Gastrocnemius medialis (tissue), 4 donors: ENCODE results near the gene LAMC3. TPM values are rescaled to one million over a fixed set of nuclear protein-coding genes. Genes with fewer than 3 reads are reported as not detected.

ENCODE experiments used
- ATAC-seq, 2 donors: fragments of 150-250 bp; one replicate each; pipeline ENCODE4 v1.9.1; 2016
- DNase-seq, 2 donors: peaks; one replicate each; pipeline ENCODE4 v3.0.0-alpha.2; 2019
- H3K27ac ChIP-seq, 4 donors: fragments of 200-600 bp; sonication (generic); 1 replicate in 1 of 4; 2 replicates in 3 of 4; pipeline ENCODE4 v1.5.1; 2016 to 2018; ENCODE audit warnings: mild to moderate bottlenecking in 2 of 4, moderate library complexity in 1 of 4
- H3K27me3 ChIP-seq, 3 donors: fragments of 200-600 bp; sonication (generic) in 2 of 3; 1 replicate in 1 of 3; 2 replicates in 2 of 3; pipeline versions ENCODE4 v1.5.1 to v1.6.0; 2016 to 2019; ENCODE audit warnings: mild to moderate bottlenecking in 1 of 3, moderate library complexity in 1 of 3
- H3K36me3 ChIP-seq, 2 donors: fragments of 200-600 bp; sonication (generic) in 1 of 2; one replicate each; pipeline ENCODE4 v1.5.1; 2017 to 2018
- H3K4me1 ChIP-seq, 2 donors: fragments of 200-600 bp; sonication (generic) in 1 of 2; one replicate each; pipeline ENCODE4 v1.5.1; 2016 to 2017; ENCODE audit warnings: mild to moderate bottlenecking in 2 of 2
- H3K4me3 ChIP-seq, 4 donors: fragments of 200-600 bp; sonication (generic) in 3 of 4; 1 replicate in 1 of 4; 2 replicates in 3 of 4; pipeline ENCODE4 v1.5.1; 2016 to 2019; ENCODE audit warnings: mild to moderate bottlenecking in 2 of 4
- H3K9me3 ChIP-seq, 3 donors: fragments of 200-600 bp; sonication (generic) in 2 of 3; 1 replicate in 1 of 3; 2 replicates in 2 of 3; pipeline ENCODE4 v1.5.1; 2016 to 2019
- POLR2A ChIP-seq, 2 donors: fragments of 450-650 bp; IDR thresholded peaks; one replicate each; pipeline ENCODE4 v1.6.1; 2017; ENCODE audit warnings: antibody characterized with exemption in 2 of 2, mild to moderate bottlenecking in 2 of 2, moderate library complexity in 2 of 2
- in situ Hi-C, 4 donors: fragments of 200-750 bp; cut with MboI; loops; one replicate each; pipeline versions ENCODE4 v1.15.0 to v1.8.0; 2017; ENCODE audit warnings: low sequenced_read_pairs in 4 of 4
- intact Hi-C: fragments of 100-400 bp; cut with DNase I; formaldehyde crosslinking; loops from one replicate; pipeline ENCODE4 v1.15.1; 2023; ENCODE audit warnings: low total_unique reads
- total RNA-seq, 4 donors: library from RNA; depleted of rRNA; stranded (reverse); fragments of >200 nt; gene quantifications; one replicate each; pipeline versions ENCODE4 v1.1.0 to v1.2.3, GENCODE V29; 2016
- TF ChIP-seq, protein P1 (sequence below), 5 experiments: fragments of 450-650 bp in 3 of 5; fragments of 200-600 bp in 2 of 5; sonication (generic) in 2 of 5; IDR thresholded peaks in 4 of 5; conservative IDR thresholded peaks in 1 of 5; 1 replicate in 4 of 5; 2 replicates in 1 of 5; pipeline ENCODE4 v1.5.1; 2016 to 2019; ENCODE audit warnings: antibody characterized with exemption in 5 of 5, mild to moderate bottlenecking in 3 of 5, moderate library complexity in 3 of 5

The LAMC3 gene
- 1 to 10 TPM in 2 of 4 donors, under 1 TPM in 2; 0.07 to 1.5 (median 0.72) TPM for total RNA-seq

DNA sequence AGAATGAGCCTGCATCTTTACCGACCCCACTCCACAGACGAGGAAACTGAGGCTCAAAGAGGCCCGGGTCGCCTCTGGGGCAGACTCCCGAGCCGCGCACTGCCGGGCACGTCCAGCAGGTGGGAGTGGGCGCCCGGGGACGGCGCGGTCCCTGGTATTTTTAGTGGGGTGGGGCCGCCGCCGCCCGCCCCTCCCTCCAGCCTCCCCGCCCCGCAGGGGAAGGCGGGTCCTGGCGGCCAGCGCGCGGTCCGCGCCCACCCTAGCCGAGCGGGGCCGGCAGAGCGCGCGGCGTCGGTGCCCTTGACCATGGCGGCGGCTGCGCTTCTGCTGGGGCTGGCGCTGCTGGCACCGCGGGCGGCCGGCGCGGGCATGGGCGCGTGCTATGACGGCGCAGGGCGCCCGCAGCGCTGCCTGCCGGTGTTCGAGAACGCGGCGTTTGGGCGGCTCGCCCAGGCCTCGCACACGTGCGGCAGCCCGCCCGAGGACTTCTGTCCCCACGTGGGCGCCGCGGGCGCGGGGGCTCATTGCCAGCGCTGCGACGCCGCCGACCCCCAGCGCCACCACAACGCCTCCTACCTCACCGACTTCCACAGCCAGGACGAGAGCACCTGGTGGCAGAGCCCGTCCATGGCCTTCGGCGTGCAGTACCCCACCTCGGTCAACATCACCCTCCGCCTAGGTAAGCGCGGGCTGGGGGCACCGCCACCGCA lies at the start of gene LAMC3:
TSS of gene LAMC3 (plus strand) at position 266 of the 710 bp plus-strand sequence. CDS start at position 307, 41 bp downstream.
- in situ Hi-C loops, result no loop called here
- no peaks in the 10 kb centered on the region for H3K4me1 ChIP-seq
- intact Hi-C loops, result no loop called here
- H3K27ac ChIP-seq, result no peak within 1 kb of the TSS
- TF ChIP-seq, protein P1, sequence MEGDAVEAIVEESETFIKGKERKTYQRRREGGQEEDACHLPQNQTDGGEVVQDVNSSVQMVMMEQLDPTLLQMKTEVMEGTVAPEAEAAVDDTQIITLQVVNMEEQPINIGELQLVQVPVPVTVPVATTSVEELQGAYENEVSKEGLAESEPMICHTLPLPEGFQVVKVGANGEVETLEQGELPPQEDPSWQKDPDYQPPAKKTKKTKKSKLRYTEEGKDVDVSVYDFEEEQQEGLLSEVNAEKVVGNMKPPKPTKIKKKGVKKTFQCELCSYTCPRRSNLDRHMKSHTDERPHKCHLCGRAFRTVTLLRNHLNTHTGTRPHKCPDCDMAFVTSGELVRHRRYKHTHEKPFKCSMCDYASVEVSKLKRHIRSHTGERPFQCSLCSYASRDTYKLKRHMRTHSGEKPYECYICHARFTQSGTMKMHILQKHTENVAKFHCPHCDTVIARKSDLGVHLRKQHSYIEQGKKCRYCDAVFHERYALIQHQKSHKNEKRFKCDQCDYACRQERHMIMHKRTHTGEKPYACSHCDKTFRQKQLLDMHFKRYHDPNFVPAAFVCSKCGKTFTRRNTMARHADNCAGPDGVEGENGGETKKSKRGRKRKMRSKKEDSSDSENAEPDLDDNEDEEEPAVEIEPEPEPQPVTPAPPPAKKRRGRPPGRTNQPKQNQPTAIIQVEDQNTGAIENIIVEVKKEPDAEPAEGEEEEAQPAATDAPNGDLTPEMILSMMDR (IDR thresholded peaks at IDR 0.05 in 4 of 5, conservative IDR thresholded peaks at IDR 0.05 in 1 of 5), result peak in 3 of 5 experiments; percentile 17 to 36 (median 25)
- TF ChIP-seq POLR2A (IDR thresholded peaks at IDR 0.05), result no peak
- H3K36me3 ChIP-seq, result no peaks in the 10 kb centered on the region
- H3K9me3 ChIP-seq, result no peaks in the 10 kb centered on the region
- DNase-seq, result no peak
- H3K27me3 ChIP-seq, result peaks cover 31 to 42% (median 35%) of the 10 kb centered on the region in 3 donors
- peak within 1 kb of the TSS in 1 of 4 donors; percentile 29 for H3K4me3 ChIP-seq
- ATAC-seq, result no peak

DNA sequence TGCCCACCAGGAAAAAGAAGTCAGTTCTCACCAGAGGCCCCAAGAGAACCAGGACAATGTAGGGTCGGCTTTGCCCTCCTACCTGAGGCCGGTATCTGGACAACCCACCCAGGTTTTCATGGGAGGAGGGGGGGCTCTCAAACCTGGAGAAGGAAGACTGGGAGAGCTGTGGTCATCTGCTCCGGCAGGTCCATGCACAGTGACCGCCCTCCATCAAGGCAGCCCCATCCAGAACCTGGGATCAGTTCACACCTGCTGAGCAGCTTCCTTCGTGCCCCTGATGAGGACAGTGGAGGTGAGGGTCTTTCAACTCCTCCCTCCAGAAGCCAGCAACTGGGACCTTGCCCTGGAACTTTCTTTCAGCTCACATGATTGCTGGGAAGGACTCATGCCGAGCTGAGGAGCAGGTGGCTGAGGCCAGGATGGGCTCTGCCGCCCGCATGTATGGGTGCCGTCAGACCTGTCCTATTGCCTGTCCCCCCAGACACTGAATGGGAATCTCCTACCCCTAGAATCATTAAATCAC lies 49.1 kb upstream of the LAMC3 start:
- H3K27me3 ChIP-seq, result peaks cover 8 to 14% (median 11%) of the 10 kb centered on the region in 3 donors
- H3K36me3 ChIP-seq, result no peaks in the 10 kb centered on the region
- no peak overlapping the region for H3K27ac ChIP-seq
- ATAC-seq (no peak), DNase-seq (no peak)
- intact Hi-C loops (no loop called here), in situ Hi-C loops (no loop called here)
- no peaks in the 10 kb centered on the region for H3K9me3 ChIP-seq
- TF ChIP-seq POLR2A (IDR thresholded peaks at IDR 0.05), result no peak
- TF ChIP-seq, protein P1 (IDR thresholded peaks at IDR 0.05 in 4 of 5, conservative IDR thresholded peaks at IDR 0.05 in 1 of 5), result no peak
- no peaks in the 10 kb centered on the region for H3K4me1 ChIP-seq
- no peak overlapping the region for H3K4me3 ChIP-seq

DNA sequence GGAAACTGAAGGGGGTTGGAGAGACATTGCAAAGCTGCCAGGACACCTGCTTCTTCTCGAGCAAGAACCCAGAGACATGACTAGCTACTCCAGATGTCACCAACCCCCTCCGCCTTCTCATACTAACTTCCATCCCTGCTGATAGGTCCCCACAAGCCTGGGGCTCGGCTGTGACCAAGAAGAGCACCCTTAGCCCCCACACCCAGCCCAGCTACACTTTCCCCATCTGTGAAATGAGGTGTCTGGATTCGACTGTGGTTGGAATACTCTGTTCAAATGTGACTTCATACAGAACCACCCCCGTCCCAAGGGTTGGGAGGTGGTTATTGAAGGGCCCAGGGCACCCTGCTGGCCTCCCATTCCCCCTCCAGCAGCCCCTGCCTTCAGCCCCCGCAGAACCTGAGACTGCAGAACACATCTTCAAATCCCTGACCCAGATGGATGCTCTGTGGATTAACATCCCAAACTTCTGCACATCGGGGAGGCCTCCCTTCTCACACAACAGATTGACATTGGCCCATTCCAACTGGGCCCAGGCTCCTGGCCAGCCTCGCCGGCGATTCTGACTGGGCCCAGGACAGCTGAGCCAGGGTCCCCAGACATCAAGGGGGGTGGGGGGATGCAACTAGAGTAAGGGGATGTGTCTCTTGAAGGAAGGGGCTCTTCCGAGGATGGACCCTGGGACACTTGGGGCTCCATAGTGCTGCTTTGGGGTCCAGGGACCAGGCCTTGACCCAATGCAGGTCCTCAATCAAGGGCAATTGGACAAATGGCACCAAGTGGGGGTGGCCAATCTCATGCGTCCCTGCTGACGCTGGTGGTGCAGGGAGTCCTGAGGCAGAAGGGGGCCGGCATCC lies 48.2 kb upstream of the LAMC3 start:
- H3K27ac ChIP-seq, result no peak overlapping the region
- in situ Hi-C loops, result no loop called here
- ATAC-seq (no peak), DNase-seq (no peak)
- no peaks in the 10 kb centered on the region for H3K36me3 ChIP-seq
- no peak overlapping the region for H3K4me3 ChIP-seq
- no peaks in the 10 kb centered on the region for H3K9me3 ChIP-seq
- TF ChIP-seq POLR2A (IDR thresholded peaks at IDR 0.05), result no peak
- TF ChIP-seq, protein P1 (IDR thresholded peaks at IDR 0.05 in 4 of 5, conservative IDR thresholded peaks at IDR 0.05 in 1 of 5), result no peak
- intact Hi-C loops, result no loop called here
- no peaks in the 10 kb centered on the region for H3K4me1 ChIP-seq
- peaks cover 8 to 14% (median 11%) of the 10 kb centered on the region in 3 donors for H3K27me3 ChIP-seq

GRCh38 chr9:130961511-130962300 lies 47.3 kb upstream of the LAMC3 start:
- H3K4me3 ChIP-seq, result no peak overlapping the region
- intact Hi-C loops, result no loop called here
- peaks cover 4 to 11% (median 10%) of the 10 kb centered on the region in 3 donors for H3K27me3 ChIP-seq
- H3K9me3 ChIP-seq, result no peaks in the 10 kb centered on the region
- no peaks in the 10 kb centered on the region for H3K36me3 ChIP-seq
- no peak overlapping the region for H3K27ac ChIP-seq
- ATAC-seq (no peak), DNase-seq (no peak)
- H3K4me1 ChIP-seq, result no peaks in the 10 kb centered on the region
- TF ChIP-seq, protein P1 (IDR thresholded peaks at IDR 0.05 in 4 of 5, conservative IDR thresholded peaks at IDR 0.05 in 1 of 5), result no peak
- no peak for TF ChIP-seq POLR2A (IDR thresholded peaks at IDR 0.05)
- in situ Hi-C loops, result no loop called here
